ENCODE results near the gene CORO1A. TPM values are rescaled to one million over a fixed set of nuclear protein-coding genes. Genes with fewer than 3 reads are reported as not detected.
A peak's percentile ranks its signal among the peaks of the same experiment; 100 is the strongest.

Gene CORO1A
- total RNA-seq, 3 donors from 2014 or later (not counting 1 experiment from before 2014, with no cell fraction given) = 699 to 926 (median 829) TPM

DNA sequence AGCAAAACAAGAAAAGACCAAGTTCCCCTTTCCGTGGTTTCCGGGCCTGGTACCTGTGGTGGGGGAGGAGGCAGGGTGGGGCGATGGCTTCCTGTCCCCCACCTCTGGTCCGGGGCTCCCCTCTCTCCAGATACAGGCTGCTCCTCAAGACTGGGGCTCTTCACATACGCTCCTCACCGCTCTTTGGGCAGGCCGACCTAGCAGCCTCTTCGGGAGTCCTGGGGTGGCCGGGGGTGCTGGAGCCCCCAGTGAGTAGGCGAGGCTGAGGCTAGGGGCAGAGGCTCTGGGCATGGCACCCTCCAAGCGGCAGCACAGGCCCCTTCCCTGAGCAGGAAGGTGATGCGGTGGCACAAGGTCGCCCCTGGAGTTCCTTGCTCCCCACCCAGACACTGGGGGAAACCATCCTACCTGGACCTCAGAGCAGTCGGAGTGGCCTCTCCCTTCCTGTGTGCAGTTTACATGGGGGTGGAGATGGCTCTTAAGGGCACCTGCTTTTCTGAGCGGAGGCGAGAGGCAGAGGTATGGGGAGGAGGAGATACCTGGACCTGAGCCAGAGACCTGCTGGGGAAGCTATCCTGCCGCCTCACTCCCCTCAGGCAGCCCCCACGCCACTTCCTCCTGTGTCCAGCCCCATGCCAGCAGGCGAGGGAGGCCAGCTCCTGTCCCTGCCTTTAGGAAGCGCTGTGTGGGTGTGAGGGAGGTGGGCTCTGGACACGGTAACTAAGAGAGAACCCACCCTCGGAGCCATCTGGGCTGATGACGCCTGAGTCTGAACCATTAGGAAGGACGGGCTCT is 891 bp downstream of the CORO1A start:
- DNase-seq (peak; percentile 33 to 91), ATAC-seq (peak in 1 of 3 donors; percentile 51)
- H3K4me3 Mint-ChIP-seq = peak overlapping the region; percentile 94
- no peaks in the 10 kb centered on the region for H3K27me3 ChIP-seq (ENCODE audit: control insufficient read depth, insufficient read depth, low read length)
- intact Hi-C loops (cut with micrococcal nuclease) = no loop called here
- H3K4me3 ChIP-seq (ENCODE audit: low read length) = peak overlapping the region; percentile 92
- H3K36me3 ChIP-seq (ENCODE audit: control insufficient read depth, insufficient read depth, low read length) = peaks cover 37% of the 10 kb centered on the region
- H3K9me3 ChIP-seq (ENCODE audit: control insufficient read depth, insufficient read depth, low read length) = no peaks in the 10 kb centered on the region
- no peaks in the 10 kb centered on the region for H3K27me3 Mint-ChIP-seq (ENCODE audit: low read depth in 2 of 2)
- WGBS (ENCODE audit: insufficient coverage) = under 1% methylated on average over 20 of the region's 24 CpGs
- no peaks in the 10 kb centered on the region for H3K9me3 Mint-ChIP-seq
- peaks cover 29 to 44% of the 10 kb centered on the region in 2 donors for H3K4me1 Mint-ChIP-seq
- TF ChIP-seq, protein P1, sequence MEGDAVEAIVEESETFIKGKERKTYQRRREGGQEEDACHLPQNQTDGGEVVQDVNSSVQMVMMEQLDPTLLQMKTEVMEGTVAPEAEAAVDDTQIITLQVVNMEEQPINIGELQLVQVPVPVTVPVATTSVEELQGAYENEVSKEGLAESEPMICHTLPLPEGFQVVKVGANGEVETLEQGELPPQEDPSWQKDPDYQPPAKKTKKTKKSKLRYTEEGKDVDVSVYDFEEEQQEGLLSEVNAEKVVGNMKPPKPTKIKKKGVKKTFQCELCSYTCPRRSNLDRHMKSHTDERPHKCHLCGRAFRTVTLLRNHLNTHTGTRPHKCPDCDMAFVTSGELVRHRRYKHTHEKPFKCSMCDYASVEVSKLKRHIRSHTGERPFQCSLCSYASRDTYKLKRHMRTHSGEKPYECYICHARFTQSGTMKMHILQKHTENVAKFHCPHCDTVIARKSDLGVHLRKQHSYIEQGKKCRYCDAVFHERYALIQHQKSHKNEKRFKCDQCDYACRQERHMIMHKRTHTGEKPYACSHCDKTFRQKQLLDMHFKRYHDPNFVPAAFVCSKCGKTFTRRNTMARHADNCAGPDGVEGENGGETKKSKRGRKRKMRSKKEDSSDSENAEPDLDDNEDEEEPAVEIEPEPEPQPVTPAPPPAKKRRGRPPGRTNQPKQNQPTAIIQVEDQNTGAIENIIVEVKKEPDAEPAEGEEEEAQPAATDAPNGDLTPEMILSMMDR (IDR thresholded peaks at IDR 0.05) = no peak
- peak overlapping the region; percentile 89 to 97 for H3K27ac Mint-ChIP-seq
- H3K36me3 Mint-ChIP-seq = no peaks in the 10 kb centered on the region
- H3K27ac ChIP-seq (ENCODE audit: low read length) = peak overlapping the region; percentile 82
- peaks cover 47% of the 10 kb centered on the region for H3K4me1 ChIP-seq (ENCODE audit: control insufficient read depth, insufficient read depth, low read length)

DNA sequence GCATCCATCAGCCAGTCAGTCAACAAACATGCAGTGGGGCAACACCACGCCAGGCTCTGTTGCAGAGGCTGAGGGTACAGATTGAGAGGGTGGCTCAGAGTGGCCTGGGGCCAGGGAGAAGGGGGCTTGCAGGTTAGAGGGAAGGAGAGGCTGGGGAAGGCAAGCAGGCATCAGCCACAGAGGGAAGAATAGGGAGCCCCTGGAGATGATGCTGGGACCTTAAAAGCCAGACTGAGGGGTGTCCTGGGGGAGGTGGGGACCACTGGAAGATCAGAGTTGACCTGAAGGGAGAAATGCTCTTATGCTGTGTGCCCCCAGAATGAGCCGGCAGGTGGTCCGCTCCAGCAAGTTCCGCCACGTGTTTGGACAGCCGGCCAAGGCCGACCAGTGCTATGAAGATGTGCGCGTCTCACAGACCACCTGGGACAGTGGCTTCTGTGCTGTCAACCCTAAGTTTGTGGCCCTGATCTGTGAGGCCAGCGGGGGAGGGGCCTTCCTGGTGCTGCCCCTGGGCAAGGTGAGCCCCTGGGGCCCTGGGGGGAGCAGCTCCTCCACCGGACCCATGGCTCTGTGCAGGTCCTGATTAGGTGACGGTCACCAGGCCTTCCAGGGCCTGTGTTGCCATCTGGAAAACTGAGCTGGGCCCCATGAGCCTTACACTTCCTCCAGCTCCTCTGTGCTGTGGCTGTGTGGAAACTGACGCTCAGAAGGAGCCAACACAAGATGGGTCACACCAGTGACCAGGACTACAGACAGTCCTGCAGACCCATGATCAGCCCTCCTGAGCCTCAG is 1.7 kb downstream of the CORO1A start:
- peaks cover 29 to 44% of the 10 kb centered on the region in 2 donors for H3K4me1 Mint-ChIP-seq
- 10% methylated on average over 13 of the region's 13 CpGs for WGBS (ENCODE audit: insufficient coverage)
- H3K9me3 ChIP-seq (ENCODE audit: control insufficient read depth, insufficient read depth, low read length) = no peaks in the 10 kb centered on the region
- H3K27me3 ChIP-seq (ENCODE audit: control insufficient read depth, insufficient read depth, low read length) = no peaks in the 10 kb centered on the region
- peaks cover 37% of the 10 kb centered on the region for H3K36me3 ChIP-seq (ENCODE audit: control insufficient read depth, insufficient read depth, low read length)
- no peaks in the 10 kb centered on the region for H3K36me3 Mint-ChIP-seq
- H3K4me3 Mint-ChIP-seq = peak overlapping the region; percentile 94
- no peaks in the 10 kb centered on the region for H3K27me3 Mint-ChIP-seq (ENCODE audit: low read depth in 2 of 2)
- intact Hi-C loops (cut with micrococcal nuclease) = no loop called here
- peak overlapping the region; percentile 82 for H3K27ac ChIP-seq (ENCODE audit: low read length)
- H3K4me3 ChIP-seq (ENCODE audit: low read length) = peak overlapping the region; percentile 92
- H3K27ac Mint-ChIP-seq = peak overlapping the region; percentile 89 to 97
- H3K9me3 Mint-ChIP-seq = no peaks in the 10 kb centered on the region
- H3K4me1 ChIP-seq (ENCODE audit: control insufficient read depth, insufficient read depth, low read length) = peaks cover 47% of the 10 kb centered on the region
- ATAC-seq (peak; percentile 1 to 10 (median 7)), DNase-seq (peak in 1 of 2 donors; percentile 41)
- TF ChIP-seq, protein P1 (IDR thresholded peaks at IDR 0.05) = no peak

DNA sequence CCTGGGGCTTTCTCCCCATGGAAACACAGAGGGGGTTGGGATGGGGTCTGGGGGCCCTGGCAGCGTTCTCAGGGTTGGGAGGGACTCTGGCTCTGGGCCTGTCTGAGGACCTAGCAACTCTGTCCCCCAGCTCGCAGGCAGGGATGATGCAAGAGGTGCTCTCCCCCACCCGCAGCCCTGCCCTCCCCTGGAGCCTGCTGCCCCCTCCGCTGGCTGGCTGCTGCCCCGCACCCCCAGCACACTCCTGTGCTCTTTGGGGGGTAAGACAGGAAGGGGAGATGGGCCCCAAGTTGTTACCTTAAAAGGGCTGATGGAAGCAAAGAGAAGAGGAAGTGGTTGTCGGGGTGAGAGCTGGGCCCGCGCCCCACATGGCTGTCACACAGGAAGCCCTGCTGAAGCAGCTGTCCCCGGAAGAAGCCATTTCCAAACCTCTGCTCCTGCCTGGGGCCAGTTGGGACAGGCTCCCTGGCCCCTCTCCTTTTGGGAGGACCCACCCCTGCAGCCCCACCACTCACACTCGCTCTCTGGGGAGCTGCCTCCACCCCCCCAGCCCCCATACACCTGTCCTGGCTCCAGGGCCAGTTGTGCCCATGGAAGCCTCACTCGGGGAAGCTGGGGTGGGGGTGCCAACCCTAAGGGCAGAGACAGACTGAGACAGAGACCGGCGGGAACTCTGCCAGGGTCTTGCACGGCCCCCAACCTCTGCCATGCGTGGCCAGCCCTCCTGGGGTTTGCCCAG is 2.5 kb downstream of the CORO1A start:
- DNase-seq (peak; percentile 78 to 93), ATAC-seq (peak; percentile 56 to 72 (median 69))
- Mint-ChIP-seq H3K36me3 (no peaks in the 10 kb centered on the region), H3K27me3 (ENCODE audit: low read depth in 2 of 2) (no peaks in the 10 kb centered on the region), H3K4me1 (peaks cover 29 to 44% of the 10 kb centered on the region in 2 donors), H3K9me3 (no peaks in the 10 kb centered on the region), H3K27ac (peak overlapping the region; percentile 89 to 97), H3K4me3 (peak overlapping the region; percentile 94)
- peak overlapping the region; percentile 92 for H3K4me3 ChIP-seq (ENCODE audit: low read length)
- peak overlapping the region; percentile 82 for H3K27ac ChIP-seq (ENCODE audit: low read length)
- no peaks in the 10 kb centered on the region for H3K9me3 ChIP-seq (ENCODE audit: control insufficient read depth, insufficient read depth, low read length)
- peaks cover 47% of the 10 kb centered on the region for H3K4me1 ChIP-seq (ENCODE audit: control insufficient read depth, insufficient read depth, low read length)
- peaks cover 37% of the 10 kb centered on the region for H3K36me3 ChIP-seq (ENCODE audit: control insufficient read depth, insufficient read depth, low read length)
- WGBS (ENCODE audit: insufficient coverage) = under 1% methylated on average over 15 of the region's 15 CpGs
- no peaks in the 10 kb centered on the region for H3K27me3 ChIP-seq (ENCODE audit: control insufficient read depth, insufficient read depth, low read length)
- intact Hi-C loops (cut with micrococcal nuclease) = no loop called here
- TF ChIP-seq, protein P1 (IDR thresholded peaks at IDR 0.05) = no peak

Data from natural killer cell (primary cell).